Right atrium auricular region (tissue), 2 donors: ENCODE data around the gene MT1G. TPM values are rescaled to one million over a fixed set of nuclear protein-coding genes. Genes with fewer than 3 reads are reported as not detected.

Source experiments
- DNase-seq: peaks from one replicate; pipeline ENCODE4 v3.0.0-alpha.2; 2019; ENCODE audit warnings: low spot score
- H3K27ac ChIP-seq, 2 donors: fragments of 200-600 bp; sonication (generic); 1 replicate in 1 of 2; 2 replicates in 1 of 2; pipeline ENCODE4 v1.5.1; 2016 to 2019
- H3K27me3 ChIP-seq, 2 donors: fragments of 200-600 bp; sonication (generic); one replicate each; pipeline versions ENCODE4 v1.5.1 to v1.6.0; 2017 to 2019
- H3K36me3 ChIP-seq: fragments of 200-600 bp; sonication (generic); one replicate; pipeline ENCODE4 v1.5.1; 2016
- H3K4me1 ChIP-seq, 2 donors: fragments of 200-600 bp; sonication (generic); one replicate each; pipeline versions ENCODE4 v1.5.1 to v1.6.0; 2017 to 2019
- H3K4me3 ChIP-seq, 2 donors: fragments of 200-600 bp; sonication (generic); 1 replicate in 1 of 2; 2 replicates in 1 of 2; pipeline ENCODE4 v1.5.1; 2017 to 2019; ENCODE audit warnings: mild to moderate bottlenecking in 1 of 2, moderate library complexity in 1 of 2
- H3K9me3 ChIP-seq, 2 donors: fragments of 200-600 bp; sonication (generic); one replicate each; pipeline ENCODE4 v1.5.1; 2019
- CTCF ChIP-seq, 2 donors: fragments of 200-600 bp; sonication (generic); IDR thresholded peaks; one replicate each; pipeline ENCODE4 v1.5.1; 2019; ENCODE audit warnings: antibody characterized with exemption in 2 of 2
- total RNA-seq, 2 donors: library from RNA; depleted of rRNA; stranded (reverse); fragments of >200 nt; gene quantifications; one replicate each; pipeline ENCODE4 v1.1.0, GENCODE V29; 2016

The MT1G gene
- total RNA-seq, 2 donors from 2014 or later = 7.2 TPM; not detected in 1

GRCh38 chr16:56645311-56645710 lies 22.6 kb downstream of the MT1G start:
- Histone ChIP-seq H3K36me3 (no peaks in the 10 kb centered on the region), H3K27me3 (no peaks in the 10 kb centered on the region), H3K4me1 (peaks cover 0 to 10% of the 10 kb centered on the region in 2 donors), H3K4me3 (no peak overlapping the region), H3K27ac (no peak overlapping the region), H3K9me3 (no peaks in the 10 kb centered on the region)
- no peak for DNase-seq
- TF ChIP-seq CTCF (IDR thresholded peaks at IDR 0.05) = no peak

GRCh38 chr16:56643833-56644232 lies 24.0 kb downstream of the MT1G start:
- peak in 1 of 2 donors; percentile 1 for TF ChIP-seq CTCF (IDR thresholded peaks at IDR 0.05)
- Histone ChIP-seq H3K4me1 (peaks cover 0 to 14% of the 10 kb centered on the region in 2 donors), H3K9me3 (no peaks in the 10 kb centered on the region), H3K27me3 (no peaks in the 10 kb centered on the region), H3K36me3 (no peaks in the 10 kb centered on the region), H3K27ac (peak overlapping the region in 1 of 2 donors; percentile 44), H3K4me3 (peak overlapping the region in 1 of 2 donors; percentile 50)
- DNase-seq = no peak

- peak in 1 of 2 donors; percentile 71 for TF ChIP-seq CTCF (IDR thresholded peaks at IDR 0.05)
- Histone ChIP-seq H3K36me3 (no peaks in the 10 kb centered on the region), H3K4me3 (peak overlapping the region; percentile 13 to 50), H3K27ac (peak overlapping the region in 1 of 2 donors; percentile 44), H3K4me1 (peaks cover 0 to 20% of the 10 kb centered on the region in 2 donors), H3K9me3 (no peaks in the 10 kb centered on the region), H3K27me3 (no peaks in the 10 kb centered on the region)
- peak; percentile 78 for DNase-seq
Observed at GRCh38 chr16:56643080-56643778, 24.6 kb downstream of the MT1G start.

- peaks cover 0 to 26% of the 10 kb centered on the region in 2 donors for H3K4me1 ChIP-seq
- H3K27me3 ChIP-seq = no peaks in the 10 kb centered on the region
Observed at GRCh38 chr16:56641166-56641565, 26.7 kb downstream of the MT1G start.

GRCh38 chr16:56640076-56640475 lies 27.8 kb downstream of the MT1G start:
- Histone ChIP-seq H3K36me3 (no peaks in the 10 kb centered on the region), H3K4me1 (peaks cover 0 to 32% of the 10 kb centered on the region in 2 donors), H3K27me3 (no peaks in the 10 kb centered on the region), H3K9me3 (no peaks in the 10 kb centered on the region), H3K27ac (no peak overlapping the region), H3K4me3 (no peak overlapping the region)
- no peak for DNase-seq
- TF ChIP-seq CTCF (IDR thresholded peaks at IDR 0.05) = no peak

More at GRCh38 chr16:56641166-56641565, 26.7 kb downstream of the MT1G start:
- Histone ChIP-seq H3K9me3 (no peaks in the 10 kb centered on the region), H3K4me3 (no peak overlapping the region), H3K36me3 (no peaks in the 10 kb centered on the region), H3K27ac (no peak overlapping the region)
- no peak for TF ChIP-seq CTCF (IDR thresholded peaks at IDR 0.05)
- no peak for DNase-seq
